ENCODE results near the gene DDX51.
"Not testable (repeated sequence)": the region's sequence is repeated elsewhere in the genome, so short reads cannot be mapped to it uniquely, and the experiment has no call there.

DDX51 gene

GRCh38 chr12:132153501-132154340 is 9.6 kb upstream of the DDX51 start:
- peak; percentile 64 for DNase-seq

- no peak for DNase-seq
These were observed 8.8 kb upstream of the DDX51 start for GRCh38 chr12:132152953-132153352.

GRCh38 chr12:132152411-132152821 is 8.3 kb upstream of the DDX51 start:
- no peak for DNase-seq

GRCh38 chr12:132151766-132152410 is 7.8 kb upstream of the DDX51 start:
- DNase-seq: no peak

- DNase-seq: no peak
These were observed 7.1 kb upstream of the DDX51 start for GRCh38 chr12:132151145-132151765.

GRCh38 chr12:132150780-132151144 is 6.6 kb upstream of the DDX51 start:
- no peak for DNase-seq

GRCh38 chr12:132149526-132149925 is 5.4 kb upstream of the DDX51 start:
- not testable (repeated sequence) for DNase-seq

- DNase-seq: no peak
These were observed 4.4 kb upstream of the DDX51 start for GRCh38 chr12:132148368-132149045.

GRCh38 chr12:132147423-132148367 is 3.6 kb upstream of the DDX51 start:
- no peak for DNase-seq

GRCh38 chr12:132146772-132147422 is 2.8 kb upstream of the DDX51 start:
- no peak for DNase-seq

GRCh38 chr12:132146098-132146497 is 2.0 kb upstream of the DDX51 start:
- no peak for DNase-seq

- DNase-seq: no peak
These were observed 1.2 kb upstream of the DDX51 start for GRCh38 chr12:132145334-132145733.

GRCh38 chr12:132144810-132145168 is 670 bp upstream of the DDX51 start:
- DNase-seq: no peak

GRCh38 chr12:132143336-132144071 is 615 bp downstream of the DDX51 start:
- DNase-seq: peak; percentile 32

GRCh38 chr12:132142679-132143335 is 1.3 kb downstream of the DDX51 start:
- DNase-seq: no peak

- DNase-seq: no peak
These were observed 2.0 kb downstream of the DDX51 start for GRCh38 chr12:132141976-132142678.

- DNase-seq: no peak
These were observed 2.9 kb downstream of the DDX51 start for GRCh38 chr12:132140918-132141841.

GRCh38 chr12:132140501-132140900 is 3.6 kb downstream of the DDX51 start:
- no peak for DNase-seq

GRCh38 chr12:132139912-132140311 is 4.2 kb downstream of the DDX51 start:
- no peak for DNase-seq

Measured in stimulated activated CD4-positive, alpha-beta T cell treated with anti-CD3 and anti-CD28 coated beads, Interleukin-1b, Interleukin-23, amount 100 ng/mL, for 48 hours (primary cell).